NB4 (cell line): Measurements from ENCODE around the gene C22orf39.

Experiments
- CTCF ChIP-seq: IDR thresholded peaks from one replicate; pipeline ENCODE4 v1.5.1; 2012; ENCODE audit warnings: low read depth, low read length
- MYC ChIP-seq: IDR thresholded peaks from 2 replicates; pipeline ENCODE4 v1.6.1; 2011; ENCODE audit warnings: low read depth, low read length

- TF ChIP-seq CTCF = no peak
- no peak for TF ChIP-seq MYC
Observed at GRCh38 chr22:19405652-19406051, 41.9 kb downstream of the C22orf39 start.
